MCF 10A (cell line): ENCODE measurements around the gene TPM4. TPM values are rescaled to one million over a fixed set of nuclear protein-coding genes. Genes with fewer than 3 reads are reported as not detected.

Experiments used
- BruUV-seq: library from RNA; stranded (reverse); fragments of 400-500 nt; replicated peaks from 2 replicates; lab custom pipeline; 2021; lab: Mats Ljungman, UMichigan
- CTCF ChIA-PET: fragments of 300-600 bp; sonication (Branson Sonifier 250); formaldehyde crosslinking; extraction: SDS; loops from one replicate; lab custom pipeline; 2021; ENCODE audit warnings: antibody characterized with exemption, inconsistent platforms; lab: Yijun Ruan, JAX
- POLR2A ChIA-PET: fragments of 300-600, 350-650 bp; sonication (Branson Sonifier 250); formaldehyde crosslinking; extraction: SDS; loops from one replicate; lab custom pipeline; 2020; ENCODE audit warnings: antibody characterized with exemption, inconsistent platforms; lab: Yijun Ruan, JAX
- DNase-seq: peaks from one replicate; pipeline ENCODE4 v3.0.0-alpha.2; 2018; ENCODE audit not compliant: unreplicated experiment
- H3K27ac Mint-ChIP-seq: one replicate; pipeline ENCODE4 v1.8.0; 2022; ENCODE audit warnings: mild to moderate bottlenecking, low read depth, mixed read lengths; ENCODE audit not compliant: unreplicated experiment
- H3K27me3 Mint-ChIP-seq: one replicate; pipeline ENCODE4 v1.8.0; 2022; ENCODE audit warnings: mixed read lengths; ENCODE audit not compliant: insufficient read depth, unreplicated experiment
- H3K36me3 Mint-ChIP-seq: one replicate; pipeline ENCODE4 v1.8.0; 2022; ENCODE audit warnings: mild to moderate bottlenecking, moderate library complexity, mixed read lengths; ENCODE audit not compliant: insufficient read depth, unreplicated experiment
- H3K4me1 Mint-ChIP-seq: one replicate; pipeline ENCODE4 v1.8.0; 2022; ENCODE audit warnings: mixed read lengths; ENCODE audit not compliant: insufficient read depth, unreplicated experiment
- H3K4me3 Mint-ChIP-seq: one replicate; pipeline ENCODE4 v1.8.0; 2022; ENCODE audit warnings: mild to moderate bottlenecking, moderate library complexity, mixed read lengths; ENCODE audit not compliant: unreplicated experiment
- H3K9me3 Mint-ChIP-seq: one replicate; pipeline ENCODE4 v1.8.0; 2022; ENCODE audit warnings: mixed read lengths; ENCODE audit not compliant: unreplicated experiment
- CTCF ChIP-seq: fragments of 200-600 bp; IDR thresholded peaks from one replicate; pipeline ENCODE4 v1.8.0; 2022; ENCODE audit warnings: antibody characterized with exemption, mild to moderate bottlenecking; ENCODE audit not compliant: unreplicated experiment
- intact Hi-C: fragments of 100-400 bp; cut with micrococcal nuclease; formaldehyde crosslinking; loops from 2 replicates; pipeline ENCODE4 v1.14.1; 2022
- total RNA-seq: library from RNA; stranded (reverse); gene quantifications from 2 replicates; pipeline ENCODE4 v1.2.3, GENCODE V29; 2022

Gene TPM4
- total RNA-seq, 1 experiment from 2014 or later = 355 TPM

GRCh38 chr19:16146112-16146511 is 69.8 kb downstream of the TPM4 start:
- no peaks in the 10 kb centered on the region for H3K36me3 Mint-ChIP-seq
- TF ChIP-seq CTCF = no peak
- intact Hi-C loops = no loop called here
- H3K27me3 Mint-ChIP-seq = no peaks in the 10 kb centered on the region
- POLR2A ChIA-PET = no interaction called here
- peaks cover 12% of the 10 kb centered on the region for H3K4me1 Mint-ChIP-seq
- CTCF ChIA-PET = no interaction called here
- DNase-seq = no peak
- no TSS peak for BruUV-seq
- H3K9me3 Mint-ChIP-seq = no peaks in the 10 kb centered on the region
- no peak overlapping the region for H3K27ac Mint-ChIP-seq
- no peak overlapping the region for H3K4me3 Mint-ChIP-seq

GRCh38 chr19:16148443-16149229 is 72.3 kb downstream of the TPM4 start:
- DNase-seq = no peak
- no peaks in the 10 kb centered on the region for H3K27me3 Mint-ChIP-seq

More at GRCh38 chr19:16148443-16149229, 72.3 kb downstream of the TPM4 start:
- intact Hi-C loops = no loop called here
- Mint-ChIP-seq H3K4me3 (no peak overlapping the region), H3K4me1 (peaks cover 5% of the 10 kb centered on the region), H3K9me3 (no peaks in the 10 kb centered on the region), H3K27ac (no peak overlapping the region), H3K36me3 (no peaks in the 10 kb centered on the region)
- TF ChIP-seq CTCF = no peak
- ChIA-PET POLR2A (no interaction called here), CTCF (interaction anchor here (1.2 kb wide), 1 partner anchor 86 kb away, joined by 3 read pairs; no protein-coding TSS in a partner anchor)
- no TSS peak for BruUV-seq

Other genes starting within 250 kb of the TPM4 start
- gene CYP4F2, start 178.4 kb upstream of the TPM4 start, total RNA-seq = 0.14 and 0.59 TPM in 2 replicates
- gene CYP4F11, start 142.0 kb upstream of the TPM4 start, total RNA-seq = 8.1 and 10.5 TPM in 2 replicates
- gene OR10H4, start 127.5 kb upstream of the TPM4 start, total RNA-seq = not detected in 2 replicates
- gene RAB8A, start 35.4 kb downstream of the TPM4 start, total RNA-seq = 41.6 and 50.1 TPM in 2 replicates
- 0.49 TPM in 1 of 2 replicates, not detected in the other for gene HSH2D, start 67.2 kb downstream of the TPM4 start, total RNA-seq
- gene CIB3, start 97.0 kb downstream of the TPM4 start, total RNA-seq = not detected in 2 replicates
- 48.1 and 53.7 TPM in 2 replicates for gene FAM32A, start 108.9 kb downstream of the TPM4 start, total RNA-seq
- 53.8 and 62.1 TPM in 2 replicates for gene AP1M1, start 121.4 kb downstream of the TPM4 start, total RNA-seq
- 3.3 and 3.8 TPM in 2 replicates for gene KLF2, start 248.3 kb downstream of the TPM4 start, total RNA-seq